HTERT RPE-1 (cell line): ENCODE data around the gene VMO1.
"Not testable (repeated sequence)": the region's sequence is repeated elsewhere in the genome, so short reads cannot be mapped to it uniquely, and the experiment has no call there.

Source experiments
- in situ Hi-C: fragments of 300-500 bp; cut with MboI; formaldehyde crosslinking; loops from 4 replicates; pipeline ENCODE4 v1.14.3; 2020; ENCODE audit warnings: low sequenced_read_pairs

Gene VMO1

GRCh38 chr17:4786106-4786511 is at the start of gene VMO1:
Gene VMO1, minus strand, starts transcription at chr17:4786364. Its CDS starts 12 bp downstream, at chr17:4786352.
- in situ Hi-C loops, result no loop called here

GRCh38 chr17:4834681-4835020 is 48.5 kb upstream of the VMO1 start:
- in situ Hi-C loops, result no loop called here

GRCh38 chr17:4833941-4834680 is 47.9 kb upstream of the VMO1 start:
- in situ Hi-C loops, result no loop called here

GRCh38 chr17:4833178-4833940 is 47.2 kb upstream of the VMO1 start, which contains the start of gene MINK1:
Gene MINK1, plus strand, starts transcription at chr17:4833340. Its CDS starts 244 bp downstream, at chr17:4833584.
- in situ Hi-C loops, result no loop called here

GRCh38 chr17:4832829-4833177 is 46.6 kb upstream of the VMO1 start:
- in situ Hi-C loops, result not testable (repeated sequence)

- in situ Hi-C loops, result no loop called here
Observed at GRCh38 chr17:4827399-4827798, 41.2 kb upstream of the VMO1 start.

GRCh38 chr17:4823373-4824089 is 37.4 kb upstream of the VMO1 start:
- in situ Hi-C loops, result no loop called here

GRCh38 chr17:4822835-4823234 is 36.7 kb upstream of the VMO1 start:
- in situ Hi-C loops, result no loop called here

- in situ Hi-C loops, result no loop called here
Observed at GRCh38 chr17:4818276-4818675, 32.1 kb upstream of the VMO1 start.

GRCh38 chr17:4816826-4817225 is 30.7 kb upstream of the VMO1 start:
- in situ Hi-C loops, result no loop called here

GRCh38 chr17:4815043-4815675 is 29.0 kb upstream of the VMO1 start:
- in situ Hi-C loops, result no loop called here

- in situ Hi-C loops, result no loop called here
Observed at GRCh38 chr17:4812690-4813089, 26.5 kb upstream of the VMO1 start.

- in situ Hi-C loops, result no loop called here
Observed at GRCh38 chr17:4811471-4811870, 25.3 kb upstream of the VMO1 start.

- in situ Hi-C loops, result no loop called here
Observed at GRCh38 chr17:4810696-4811290, 24.6 kb upstream of the VMO1 start.

GRCh38 chr17:4808378-4808767 is 22.2 kb upstream of the VMO1 start:
- in situ Hi-C loops, result no loop called here

- in situ Hi-C loops, result no loop called here
Observed at GRCh38 chr17:4807605-4808377, 21.6 kb upstream of the VMO1 start.

- in situ Hi-C loops, result no loop called here
Observed at GRCh38 chr17:4806777-4807604, 20.8 kb upstream of the VMO1 start, which contains the start of gene PLD2. Gene PLD2, plus strand, starts transcription at chr17:4807152. Its CDS starts 621 bp downstream, at chr17:4807773.

- in situ Hi-C loops, result no loop called here
Observed at GRCh38 chr17:4806456-4806776, 20.3 kb upstream of the VMO1 start.

- in situ Hi-C loops, result no loop called here
Observed at GRCh38 chr17:4802228-4802627, 16.1 kb upstream of the VMO1 start, which contains the start of gene C17orf114. Gene C17orf114, minus strand, starts transcription at chr17:4802328.
